ENCODE results near the gene IFNGR2.

GRCh38 chr21:33441489-33442477, 38.6 kb downstream of the IFNGR2 start:
- TF ChIP-seq TAF1 (IDR thresholded peaks at IDR 0.05; ENCODE audit: low read depth, low read length) = no peak
- TF ChIP-seq POLR2AphosphoS5 (IDR thresholded peaks at IDR 0.05; ENCODE audit: low read depth, low read length) = no peak; the same call in 1 of the 2 replicates
- TF ChIP-seq POLR2A (IDR thresholded peaks at IDR 0.05; ENCODE audit: low read depth, low read length) = no peak
- no peak for TF ChIP-seq SPI1 (IDR thresholded peaks at IDR 0.05; ENCODE audit: low read depth, low read length)

Measured in GM12891 (cell line).